SK-N-MC (cell line): ENCODE results near the gene ACTL7A.

Experiments
- EZH2 ChIP-seq: fragments of 200-600 bp; sonication (generic); IDR thresholded peaks from one replicate; pipeline ENCODE4 v1.6.1; 2017; ENCODE audit warnings: antibody characterized with exemption
- FOXP2 ChIP-seq: optimal IDR thresholded peaks from 2 replicates; pipeline ENCODE3; 2011; ENCODE audit warnings: mild to moderate bottlenecking, moderate library complexity; ENCODE audit not compliant: insufficient read depth; ENCODE audit errors: extremely low read length, control extremely low read depth
- POLR2AphosphoS5 ChIP-seq: IDR thresholded peaks from 2 replicates; pipeline ENCODE4 v1.6.1; 2012; ENCODE audit warnings: mild to moderate bottlenecking, low read depth, low read length, borderline replicate concordance

- no peak for TF ChIP-seq POLR2AphosphoS5
- TF ChIP-seq EZH2: no peak
- TF ChIP-seq FOXP2: no peak
Measured at GRCh38 chr9:108855529-108855886, 6.6 kb upstream of the ACTL7A start.
